WTC11 (cell line): ENCODE measurements around the gene ZNF254. TPM values are rescaled to one million over a fixed set of nuclear protein-coding genes. Genes with fewer than 3 reads are reported as not detected.

Experiments used
- ATAC-seq: fragments of 200-7000 bp; cut with Tn5 transposase; 2 replicates; pipeline ENCODE4 v1.10.0; 2021; ENCODE audit warnings: mild to moderate bottlenecking, moderate library complexity
- CTCF ChIA-PET: fragments of 300-600 bp; sonication (Branson Sonifier 250); formaldehyde crosslinking; loops from one replicate; lab custom pipeline; 2021; ENCODE audit warnings: antibody characterized with exemption; lab: Charles Lee
- POLR2A ChIA-PET: fragments of 350-600 bp; sonication (Branson Sonifier 250); formaldehyde crosslinking; loops from one replicate; lab custom pipeline; 2021; ENCODE audit warnings: antibody characterized with exemption; lab: Charles Lee
- DNase-seq: peaks from one replicate; pipeline ENCODE4 v3.0.0; 2021; ENCODE audit warnings: low spot score
- H3K27ac Mint-ChIP-seq: 2 replicates; pipeline ENCODE4 v1.8.0; 2021; ENCODE audit warnings: mixed read lengths
- H3K27me3 Mint-ChIP-seq: 2 replicates; pipeline ENCODE4 v1.8.0; 2021; ENCODE audit warnings: low read depth, mild to moderate bottlenecking, moderate library complexity, mixed read lengths
- H3K36me3 Mint-ChIP-seq: 2 replicates; pipeline ENCODE4 v1.8.0; 2021; ENCODE audit warnings: mixed read lengths
- H3K4me1 Mint-ChIP-seq: 2 replicates; pipeline ENCODE4 v1.8.0; 2022; ENCODE audit warnings: mixed read lengths
- H3K4me3 Mint-ChIP-seq: 2 replicates; pipeline ENCODE4 v1.8.0; 2021; ENCODE audit warnings: mild to moderate bottlenecking, moderate library complexity, mixed read lengths
- H3K9me3 Mint-ChIP-seq: 2 replicates; pipeline ENCODE4 v1.8.0; 2021; ENCODE audit warnings: mixed read lengths
- ATF6 ChIP-seq: sonication (generic); formaldehyde crosslinking; IDR thresholded peaks from 2 replicates; pipeline ENCODE4 v1.8.1; 2023; ENCODE audit warnings: mild to moderate bottlenecking, missing genetic modification reagents
- EMX1 ChIP-seq: fragments of 250-450 bp; sonication (Bioruptor Pico); IDR thresholded peaks from 2 replicates; pipeline ENCODE4 v1.8.0; 2021; ENCODE audit warnings: mild to moderate bottlenecking
- GTF2I ChIP-seq: fragments of 250-450 bp; sonication (Bioruptor Pico); conservative IDR thresholded peaks from 2 replicates; pipeline ENCODE4 v1.4.0; 2021; ENCODE audit warnings: mild to moderate bottlenecking
- IRF2 ChIP-seq: sonication (generic); formaldehyde crosslinking; IDR thresholded peaks from 2 replicates; pipeline ENCODE4 v1.8.0; 2022; ENCODE audit warnings: low read depth, missing genetic modification reagents, borderline replicate concordance
- MAX ChIP-seq: sonication (generic); formaldehyde crosslinking; IDR thresholded peaks from 2 replicates; pipeline ENCODE4 v1.8.0; 2022; ENCODE audit warnings: mild to moderate bottlenecking, missing genetic modification reagents
- NFE2L1 ChIP-seq: sonication (generic); formaldehyde crosslinking; IDR thresholded peaks from 2 replicates; pipeline ENCODE4 v1.8.1; 2023; ENCODE audit warnings: missing genetic modification reagents
- NFYB ChIP-seq: sonication (generic); formaldehyde crosslinking; conservative IDR thresholded peaks from 2 replicates; pipeline ENCODE4 v1.8.0; 2022; ENCODE audit warnings: low read depth, missing genetic modification reagents
- OVOL2 ChIP-seq: fragments of 250-450 bp; sonication (Bioruptor Pico); IDR thresholded peaks from 2 replicates; pipeline ENCODE4 v1.9.0; 2021; ENCODE audit warnings: mild to moderate bottlenecking, borderline replicate concordance
- PRRX2 ChIP-seq: fragments of 250-450 bp; sonication (Bioruptor Pico); IDR thresholded peaks from 2 replicates; pipeline ENCODE4 v1.8.0; 2021; ENCODE audit warnings: mild to moderate bottlenecking
- SMAD3 ChIP-seq: sonication (generic); formaldehyde crosslinking; IDR thresholded peaks from 2 replicates; pipeline ENCODE4 v1.8.0; 2022; ENCODE audit warnings: missing genetic modification reagents, mild to moderate bottlenecking, borderline replicate concordance
- ZNF232 ChIP-seq: sonication (generic); formaldehyde crosslinking; IDR thresholded peaks from 2 replicates; pipeline ENCODE4 v1.8.0; 2022; ENCODE audit warnings: mild to moderate bottlenecking, missing genetic modification reagents
- ZNF317 ChIP-seq: sonication (generic); formaldehyde crosslinking; IDR thresholded peaks from 2 replicates; pipeline ENCODE4 v1.8.1; 2023; ENCODE audit warnings: low read depth, mild to moderate bottlenecking, moderate library complexity, missing genetic modification reagents, borderline replicate concordance
- ZNF416 ChIP-seq: fragments of 250-450 bp; sonication (Bioruptor Pico); IDR thresholded peaks from 2 replicates; pipeline ENCODE4 v1.9.0; 2021; ENCODE audit warnings: mild to moderate bottlenecking, inconsistent platforms
- total RNA-seq: library from RNA; stranded (reverse); gene quantifications from 3 replicates; pipeline ENCODE4 v1.2.3, GENCODE V29; 2021
- TF ChIP-seq, protein P1 (sequence below): fragments of 250-450 bp; sonication (Bioruptor Pico); IDR thresholded peaks from 2 replicates; pipeline ENCODE4 v1.8.0; 2021; ENCODE audit warnings: mild to moderate bottlenecking
- TF ChIP-seq, protein P2 (sequence below): fragments of 250-450 bp; sonication (Bioruptor Pico); IDR thresholded peaks from 2 replicates; pipeline ENCODE4 v2.1.2; 2022; ENCODE audit warnings: mild to moderate bottlenecking, moderate library complexity
- TF ChIP-seq, protein P3 (sequence below): fragments of 250-450 bp; sonication (Bioruptor Pico); IDR thresholded peaks from 2 replicates; pipeline ENCODE4 v1.9.0; 2021; ENCODE audit warnings: mild to moderate bottlenecking

Gene ZNF254
- total RNA-seq, 1 experiment from 2014 or later = 34.5 TPM

GRCh38 chr19:24057144-24057543 lies 29.8 kb upstream of the ZNF254 start:
- H3K27ac Mint-ChIP-seq = no peak overlapping the region
- DNase-seq (no peak), ATAC-seq (no peak)
- no peaks in the 10 kb centered on the region for H3K9me3 Mint-ChIP-seq
- ChIA-PET POLR2A (no interaction called here), CTCF (no interaction called here)
- no peaks in the 10 kb centered on the region for H3K27me3 Mint-ChIP-seq
- no peaks in the 10 kb centered on the region for H3K4me1 Mint-ChIP-seq
- peaks cover 81% of the 10 kb centered on the region for H3K36me3 Mint-ChIP-seq
- H3K4me3 Mint-ChIP-seq = no peak overlapping the region
- TF ChIP-seq ZNF416 (CRISPR knock-in tag) (no peak), IRF2 (CRISPR knock-in tag) (no peak), OVOL2 (CRISPR knock-in tag) (no peak), ATF6 (CRISPR knock-in tag) (no peak), MAX (CRISPR knock-in tag) (no peak)
- TF ChIP-seq, protein P1, sequence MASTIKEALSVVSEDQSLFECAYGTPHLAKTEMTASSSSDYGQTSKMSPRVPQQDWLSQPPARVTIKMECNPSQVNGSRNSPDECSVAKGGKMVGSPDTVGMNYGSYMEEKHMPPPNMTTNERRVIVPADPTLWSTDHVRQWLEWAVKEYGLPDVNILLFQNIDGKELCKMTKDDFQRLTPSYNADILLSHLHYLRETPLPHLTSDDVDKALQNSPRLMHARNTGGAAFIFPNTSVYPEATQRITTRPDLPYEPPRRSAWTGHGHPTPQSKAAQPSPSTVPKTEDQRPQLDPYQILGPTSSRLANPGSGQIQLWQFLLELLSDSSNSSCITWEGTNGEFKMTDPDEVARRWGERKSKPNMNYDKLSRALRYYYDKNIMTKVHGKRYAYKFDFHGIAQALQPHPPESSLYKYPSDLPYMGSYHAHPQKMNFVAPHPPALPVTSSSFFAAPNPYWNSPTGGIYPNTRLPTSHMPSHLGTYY = no peak
- TF ChIP-seq, protein P2, sequence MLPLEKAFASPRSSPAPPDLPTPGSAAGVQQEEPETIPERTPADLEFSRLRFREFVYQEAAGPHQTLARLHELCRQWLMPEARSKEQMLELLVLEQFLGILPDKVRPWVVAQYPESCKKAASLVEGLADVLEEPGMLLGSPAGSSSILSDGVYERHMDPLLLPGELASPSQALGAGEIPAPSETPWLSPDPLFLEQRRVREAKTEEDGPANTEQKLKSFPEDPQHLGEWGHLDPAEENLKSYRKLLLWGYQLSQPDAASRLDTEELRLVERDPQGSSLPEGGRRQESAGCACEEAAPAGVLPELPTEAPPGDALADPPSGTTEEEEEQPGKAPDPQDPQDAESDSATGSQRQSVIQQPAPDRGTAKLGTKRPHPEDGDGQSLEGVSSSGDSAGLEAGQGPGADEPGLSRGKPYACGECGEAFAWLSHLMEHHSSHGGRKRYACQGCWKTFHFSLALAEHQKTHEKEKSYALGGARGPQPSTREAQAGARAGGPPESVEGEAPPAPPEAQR (CRISPR knock-in tag) = no peak
- TF ChIP-seq, protein P3, sequence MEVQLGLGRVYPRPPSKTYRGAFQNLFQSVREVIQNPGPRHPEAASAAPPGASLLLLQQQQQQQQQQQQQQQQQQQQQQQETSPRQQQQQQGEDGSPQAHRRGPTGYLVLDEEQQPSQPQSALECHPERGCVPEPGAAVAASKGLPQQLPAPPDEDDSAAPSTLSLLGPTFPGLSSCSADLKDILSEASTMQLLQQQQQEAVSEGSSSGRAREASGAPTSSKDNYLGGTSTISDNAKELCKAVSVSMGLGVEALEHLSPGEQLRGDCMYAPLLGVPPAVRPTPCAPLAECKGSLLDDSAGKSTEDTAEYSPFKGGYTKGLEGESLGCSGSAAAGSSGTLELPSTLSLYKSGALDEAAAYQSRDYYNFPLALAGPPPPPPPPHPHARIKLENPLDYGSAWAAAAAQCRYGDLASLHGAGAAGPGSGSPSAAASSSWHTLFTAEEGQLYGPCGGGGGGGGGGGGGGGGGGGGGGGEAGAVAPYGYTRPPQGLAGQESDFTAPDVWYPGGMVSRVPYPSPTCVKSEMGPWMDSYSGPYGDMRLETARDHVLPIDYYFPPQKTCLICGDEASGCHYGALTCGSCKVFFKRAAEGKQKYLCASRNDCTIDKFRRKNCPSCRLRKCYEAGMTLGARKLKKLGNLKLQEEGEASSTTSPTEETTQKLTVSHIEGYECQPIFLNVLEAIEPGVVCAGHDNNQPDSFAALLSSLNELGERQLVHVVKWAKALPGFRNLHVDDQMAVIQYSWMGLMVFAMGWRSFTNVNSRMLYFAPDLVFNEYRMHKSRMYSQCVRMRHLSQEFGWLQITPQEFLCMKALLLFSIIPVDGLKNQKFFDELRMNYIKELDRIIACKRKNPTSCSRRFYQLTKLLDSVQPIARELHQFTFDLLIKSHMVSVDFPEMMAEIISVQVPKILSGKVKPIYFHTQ (CRISPR knock-in tag) = no peak

- TF ChIP-seq SMAD3 (CRISPR knock-in tag) (no peak), PRRX2 (CRISPR knock-in tag) (no peak), EMX1 (no peak), GTF2I (CRISPR knock-in tag) (no peak), IRF2 (CRISPR knock-in tag) (no peak), NFE2L1 (CRISPR knock-in tag) (no peak), ZNF232 (CRISPR knock-in tag) (no peak), NFYB (CRISPR knock-in tag) (no peak), ZNF317 (CRISPR knock-in tag) (no peak)
- Mint-ChIP-seq H3K4me1 (no peaks in the 10 kb centered on the region), H3K36me3 (peaks cover 65% of the 10 kb centered on the region), H3K9me3 (no peaks in the 10 kb centered on the region), H3K27me3 (no peaks in the 10 kb centered on the region), H3K27ac (no peak overlapping the region), H3K4me3 (no peak overlapping the region)
- ATAC-seq = no peak
- no peak for DNase-seq
- CTCF ChIA-PET = no interaction called here
- POLR2A ChIA-PET = no interaction called here
Measured at GRCh38 chr19:24059563-24060295, 27.3 kb upstream of the ZNF254 start.
